ENCODE results near the gene TWNK. TPM values are rescaled to one million over a fixed set of nuclear protein-coding genes. Genes with fewer than 3 reads are reported as not detected.

TWNK gene
- total and polyA plus RNA-seq, 2 experiments from 2014 or later: 12.2 to 29.4 TPM

GRCh38 chr10:101021692-101022251 lies 34.4 kb downstream of the TWNK start:
- Histone ChIP-seq H3K4me3 (no peak overlapping the region), H3K79me2 (replicated peaks; ENCODE audit: insufficient read depth) (no peaks in the 10 kb centered on the region), H3K27me3 (ENCODE audit: insufficient read depth) (peaks cover 42% of the 10 kb centered on the region), H4K20me1 (replicated peaks; ENCODE audit: insufficient read depth) (no peaks in the 10 kb centered on the region), H3K36me3 (ENCODE audit: insufficient read depth) (no peaks in the 10 kb centered on the region), H3K4me2 (no peak overlapping the region), H3F3A (replicated peaks; ENCODE audit: low read depth) (no peaks in the 10 kb centered on the region), H3K9me2 (ENCODE audit: insufficient read depth) (no peaks in the 10 kb centered on the region), H3K4me1 (ENCODE audit: insufficient read depth) (peaks cover 9% of the 10 kb centered on the region; the same call in 1 of the 2 replicates), H3K27ac (ENCODE audit: low read depth) (no peak overlapping the region), H2AFZ (no peak overlapping the region)
- peaks cover 52% of the 10 kb centered on the region for H3K27me3 Mint-ChIP-seq (ENCODE audit: insufficient read depth, low read depth, poor library complexity)
- TF ChIP-seq EZH2phosphoT487 (IDR thresholded peaks at IDR 0.05; ENCODE audit: unreplicated experiment) (no peak), JUNB (IDR thresholded peaks at IDR 0.05; ENCODE audit: unreplicated experiment) (no peak), ZNF114 (CRISPR knock-in tag; IDR thresholded peaks at IDR 0.05) (no peak), NANOG (IDR thresholded peaks at IDR 0.05; ENCODE audit: borderline replicate concordance) (no peak), EZH2 (IDR thresholded peaks at IDR 0.05; ENCODE audit: low read depth, unreplicated experiment) (no peak), ZNF462 (CRISPR knock-in tag; IDR thresholded peaks at IDR 0.05) (no peak), CREB1 (CRISPR knock-in tag; IDR thresholded peaks at IDR 0.05; ENCODE audit: low read depth) (no peak), ETS1 (IDR thresholded peaks at IDR 0.05) (no peak), REST (IDR thresholded peaks at IDR 0.05; ENCODE audit: unreplicated experiment) (no peak), CTCF (conservative IDR thresholded peaks at IDR 0.05; ENCODE audit: low read depth in 2 of 2) (no peak), POLR2AphosphoS5 (IDR thresholded peaks at IDR 0.05; ENCODE audit: low read depth) (no peak), STAT1 (IDR thresholded peaks at IDR 0.05; ENCODE audit: unreplicated experiment) (no peak)
- no peaks in the 10 kb centered on the region; the same call in 2 of the 3 replicates for H3K36me3 Mint-ChIP-seq (ENCODE audit: low read depth)
- no peak for DNase-seq (ENCODE audit: low spot score)
- H3K4me1 Mint-ChIP-seq: peaks cover 9% of the 10 kb centered on the region; the same call in 2 of the 3 replicates
- ATAC-seq: no peak
- no peaks in the 10 kb centered on the region for H3K9me3 Mint-ChIP-seq
- H3K27ac Mint-ChIP-seq: no peak overlapping the region
- H3K4me3 Mint-ChIP-seq: no peak overlapping the region

Data from GM23338 (cell line).